Fibroblast of lung (primary cell): ENCODE data around the gene UROD.

Experiments used
- CTCF ChIP-seq, 2 donors: IDR thresholded peaks in 1 of 2; conservative IDR thresholded peaks in 1 of 2; 1 replicate in 1 of 2; 2 replicates in 1 of 2; pipeline ENCODE4 v1.5.1; 2011 to 2012; ENCODE audit warnings: low read length in 2 of 2, control low read depth in 1 of 2, inconsistent platforms in 1 of 2, low read depth in 1 of 2, mild to moderate bottlenecking in 1 of 2
- EZH2 ChIP-seq: IDR thresholded peaks from 2 replicates; pipeline ENCODE4 v1.5.1; 2012; ENCODE audit warnings: low read length, control low read depth, mild to moderate bottlenecking; ENCODE audit errors: missing control alignments

GRCh38 chr1:45059829-45060228 lies 47.8 kb downstream of the UROD start:
- TF ChIP-seq CTCF (conservative IDR thresholded peaks at IDR 0.05 in 1 of 2, IDR thresholded peaks at IDR 0.05 in 1 of 2; ENCODE audit: low read depth in 1 of 2, low read length in 2 of 2), result no peak
- TF ChIP-seq EZH2, result no peak
